Left lung (tissue), 10 donors: ENCODE results near the gene ABI3BP. TPM values are rescaled to one million over a fixed set of nuclear protein-coding genes. Genes with fewer than 3 reads are reported as not detected.
A peak's percentile ranks its signal among the peaks of the same experiment; 100 is the strongest.
"Not testable (repeated sequence)": the region's sequence is repeated elsewhere in the genome, so short reads cannot be mapped to it uniquely, and the experiment has no call there.

Experiments
- ATAC-seq: fragments of 200-7000 bp; cut with Tn5 transposase; one replicate; pipeline ENCODE4 v1.9.1; 2020; ENCODE audit warnings: moderate library complexity
- DNase-seq, 4 donors: peaks; one replicate each; pipeline ENCODE4 v3.0.0-alpha.2; 2013 to 2020
- H3K27ac ChIP-seq, 2 donors: fragments of 200-600 bp; sonication (generic) in 1 of 2; one replicate each; pipeline versions ENCODE4 v1.5.0 to v1.8.0; 2020 to 2021
- H3K27me3 ChIP-seq, 2 donors: fragments of 200-600 bp; sonication (generic) in 1 of 2; one replicate each; pipeline versions ENCODE4 v1.5.0 to v1.8.0; 2020 to 2021
- H3K36me3 ChIP-seq, 2 donors: fragments of 200-600 bp; sonication (generic) in 1 of 2; one replicate each; pipeline versions ENCODE4 v1.5.0 to v1.8.0; 2020 to 2021
- H3K4me1 ChIP-seq, 2 donors: fragments of 200-600 bp; one replicate each; pipeline ENCODE4 v1.8.0; 2021
- H3K4me3 ChIP-seq, 2 donors: fragments of 200-600 bp; sonication (generic) in 1 of 2; one replicate each; pipeline versions ENCODE4 v1.5.0 to v1.8.0; 2020 to 2021; ENCODE audit warnings: mild to moderate bottlenecking in 1 of 2
- H3K9me3 ChIP-seq, 2 donors: fragments of 200-600 bp; sonication (generic) in 1 of 2; one replicate each; pipeline versions ENCODE4 v1.5.0 to v1.8.0; 2020 to 2021
- intact Hi-C, 2 donors: fragments of 100-400 bp; cut with DNase I; formaldehyde crosslinking; loops; one replicate each; pipeline versions ENCODE4 v1.11.2 to v1.14.2; 2022
- polyA plus RNA-seq, 6 donors: library from polyadenylated mRNA; unstranded; fragments of 120-200 nt; gene quantifications; one replicate each; pipeline ENCODE4 v1.2.1, GENCODE V29; 2013; ENCODE audit not compliant: insufficient read length in 6 of 6
- total RNA-seq, 2 donors: library from RNA; stranded (reverse); fragmentation: NEBNext Ultra II Directional; extraction: Animal tissue kit (Norgen Biotek cat#: 25700); gene quantifications; one replicate each; pipeline ENCODE4 v1.2.1, GENCODE V29; 2021
- TF ChIP-seq, protein P1 (sequence below), 2 donors: fragments of 200-600 bp; sonication (generic) in 1 of 2; IDR thresholded peaks; one replicate each; pipeline versions ENCODE4 v1.5.0 to v1.8.0; 2021; ENCODE audit warnings: antibody characterized with exemption in 2 of 2
- donor health status: DM: no; HTN: yes; CAD: no.
- donor health status: DM: no; HTN: no; CAD: no.

Gene ABI3BP
- total and polyA plus RNA-seq, 8 donors = 65.2 to 138 (median 85.3) TPM

DNA sequence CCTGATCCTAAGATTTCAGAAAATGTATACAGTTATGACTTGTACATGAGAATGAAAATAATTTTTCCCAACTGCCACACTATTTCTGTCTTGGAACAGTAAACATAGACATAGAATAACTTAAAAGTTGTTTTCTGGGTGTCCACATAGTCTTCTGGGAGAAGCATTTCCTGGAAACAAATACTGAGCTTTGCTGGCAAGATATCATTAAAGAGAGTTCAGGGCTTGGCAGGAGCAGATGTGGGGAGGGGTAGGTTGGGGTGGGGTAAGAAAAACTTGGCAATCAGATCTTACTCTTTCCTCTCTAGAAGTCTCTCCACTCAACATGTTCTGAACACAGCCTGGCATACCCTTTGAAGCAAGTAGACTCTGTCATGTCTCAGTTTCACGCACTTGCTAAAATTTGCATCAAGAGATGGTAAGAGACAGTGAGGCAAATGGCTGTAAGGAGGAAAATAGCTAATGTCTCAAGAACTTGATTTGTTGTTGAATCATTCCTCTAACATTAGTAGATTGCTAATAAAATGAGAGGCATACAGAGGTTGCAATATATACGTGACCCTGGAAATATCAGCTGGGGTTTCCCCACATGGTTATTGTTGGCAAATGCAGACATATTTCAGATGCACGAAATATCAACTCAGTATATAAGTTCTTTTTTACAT, 27.3 kb upstream of the ABI3BP start:
- Histone ChIP-seq H3K9me3 (no peaks in the 10 kb centered on the region), H3K36me3 (no peaks in the 10 kb centered on the region), H3K27ac (no peak overlapping the region), H3K4me1 (no peaks in the 10 kb centered on the region), H3K27me3 (no peaks in the 10 kb centered on the region), H3K4me3 (no peak overlapping the region)
- DNase-seq = no peak
- no peak for ATAC-seq
- TF ChIP-seq, protein P1, sequence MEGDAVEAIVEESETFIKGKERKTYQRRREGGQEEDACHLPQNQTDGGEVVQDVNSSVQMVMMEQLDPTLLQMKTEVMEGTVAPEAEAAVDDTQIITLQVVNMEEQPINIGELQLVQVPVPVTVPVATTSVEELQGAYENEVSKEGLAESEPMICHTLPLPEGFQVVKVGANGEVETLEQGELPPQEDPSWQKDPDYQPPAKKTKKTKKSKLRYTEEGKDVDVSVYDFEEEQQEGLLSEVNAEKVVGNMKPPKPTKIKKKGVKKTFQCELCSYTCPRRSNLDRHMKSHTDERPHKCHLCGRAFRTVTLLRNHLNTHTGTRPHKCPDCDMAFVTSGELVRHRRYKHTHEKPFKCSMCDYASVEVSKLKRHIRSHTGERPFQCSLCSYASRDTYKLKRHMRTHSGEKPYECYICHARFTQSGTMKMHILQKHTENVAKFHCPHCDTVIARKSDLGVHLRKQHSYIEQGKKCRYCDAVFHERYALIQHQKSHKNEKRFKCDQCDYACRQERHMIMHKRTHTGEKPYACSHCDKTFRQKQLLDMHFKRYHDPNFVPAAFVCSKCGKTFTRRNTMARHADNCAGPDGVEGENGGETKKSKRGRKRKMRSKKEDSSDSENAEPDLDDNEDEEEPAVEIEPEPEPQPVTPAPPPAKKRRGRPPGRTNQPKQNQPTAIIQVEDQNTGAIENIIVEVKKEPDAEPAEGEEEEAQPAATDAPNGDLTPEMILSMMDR (IDR thresholded peaks at IDR 0.05) = no peak
- intact Hi-C loops = no loop called here

DNA sequence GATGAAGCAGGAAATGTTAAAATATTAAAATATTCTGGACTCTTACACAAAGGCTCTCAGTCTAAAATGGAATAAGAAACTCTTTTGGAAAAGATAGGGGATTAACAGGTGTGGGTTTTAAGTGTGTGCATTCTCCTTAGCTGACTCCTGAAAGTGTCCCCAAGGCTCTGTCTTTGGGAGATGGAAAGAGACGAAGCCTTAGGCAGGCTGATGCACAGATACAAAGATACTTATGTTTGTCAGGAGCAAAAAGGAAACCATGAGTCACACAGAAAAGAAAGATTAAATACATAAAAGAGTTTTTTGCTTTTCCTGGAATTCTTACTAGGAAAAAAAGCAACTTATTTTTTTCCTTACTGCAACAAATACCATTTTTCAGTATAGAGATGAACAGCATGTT, 23.8 kb upstream of the ABI3BP start:
- Histone ChIP-seq H3K36me3 (no peaks in the 10 kb centered on the region), H3K4me3 (no peak overlapping the region), H3K9me3 (peaks cover 0 to 3% of the 10 kb centered on the region in 2 donors), H3K27ac (peak overlapping the region in 1 of 2 donors; percentile 56), H3K27me3 (no peaks in the 10 kb centered on the region), H3K4me1 (no peaks in the 10 kb centered on the region)
- intact Hi-C loops = no loop called here
- TF ChIP-seq, protein P1 (IDR thresholded peaks at IDR 0.05) = no peak
- ATAC-seq (no peak), DNase-seq (no peak)

DNA sequence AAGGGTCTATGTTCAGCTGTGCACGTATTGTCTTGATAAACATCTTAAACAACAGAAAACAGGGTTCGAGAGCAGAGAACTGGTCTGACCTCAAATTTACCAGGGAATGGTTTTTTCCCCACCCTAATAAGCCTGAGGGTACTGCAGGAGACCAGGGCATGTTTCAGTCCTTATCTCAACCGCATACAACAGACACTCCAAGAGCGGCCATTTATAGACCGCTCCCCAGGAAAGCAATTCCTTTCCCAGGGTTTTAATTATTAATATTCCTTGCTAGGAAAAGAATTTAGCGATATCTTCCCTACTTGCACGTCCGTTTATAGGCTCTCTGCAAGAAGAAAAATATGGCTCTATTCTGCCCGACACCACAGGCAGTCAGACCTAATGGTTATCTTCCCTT, 19.1 kb upstream of the ABI3BP start:
- H3K4me1 ChIP-seq, H3K4me3 ChIP-seq, intact Hi-C loops, H3K27me3 ChIP-seq, DNase-seq, H3K27ac ChIP-seq, ATAC-seq, H3K36me3 ChIP-seq: not testable (repeated sequence)
- H3K9me3 ChIP-seq = peaks cover 0 to 15% of the 10 kb centered on the region in 2 donors

DNA sequence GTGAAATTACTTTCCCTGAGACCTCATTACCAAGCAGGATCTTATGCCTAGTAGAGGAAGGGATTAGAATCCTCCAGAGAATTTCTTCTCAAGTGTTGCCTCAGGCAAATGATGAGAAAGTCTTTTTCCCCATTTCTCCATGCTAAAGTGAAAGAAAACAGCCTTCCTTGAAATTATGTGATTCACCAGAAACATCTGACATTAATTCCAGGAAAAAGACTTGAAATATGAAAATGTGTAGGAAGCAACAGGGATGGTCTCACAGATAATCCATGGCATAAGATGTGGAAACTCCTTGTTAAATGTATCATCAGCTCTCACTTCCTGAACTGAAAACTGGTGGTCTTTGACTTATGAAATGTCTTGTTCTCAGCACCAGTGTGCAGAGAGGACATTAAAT, 17.9 kb upstream of the ABI3BP start:
- Histone ChIP-seq H3K36me3 (no peaks in the 10 kb centered on the region), H3K9me3 (peaks cover 0 to 17% of the 10 kb centered on the region in 2 donors), H3K4me3 (no peak overlapping the region), H3K4me1 (no peaks in the 10 kb centered on the region), H3K27me3 (no peaks in the 10 kb centered on the region), H3K27ac (no peak overlapping the region)
- TF ChIP-seq, protein P1 (IDR thresholded peaks at IDR 0.05) = no peak
- no peak for ATAC-seq
- DNase-seq = no peak
- intact Hi-C loops = no loop called here

DNA sequence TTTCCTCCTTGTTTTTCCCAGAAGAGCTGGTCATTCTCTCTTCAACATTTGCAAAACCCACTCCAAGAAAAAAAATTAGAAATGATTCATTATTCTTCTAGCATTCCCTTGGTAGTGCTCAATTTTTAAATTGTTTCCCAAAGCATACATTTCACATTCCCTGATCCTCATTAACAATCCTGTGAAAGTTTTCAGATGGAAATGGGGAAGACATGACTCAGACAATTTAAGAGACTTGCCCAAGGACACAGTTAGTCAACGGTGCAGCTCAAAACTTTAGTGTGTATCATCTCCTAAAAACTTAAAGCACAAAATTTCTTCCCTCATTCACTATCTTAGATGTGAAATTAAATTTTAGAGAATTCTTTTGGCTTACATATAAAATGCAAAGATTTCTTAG, 17.1 kb upstream of the ABI3BP start:
- H3K4me1 ChIP-seq = no peaks in the 10 kb centered on the region
- no peak overlapping the region for H3K4me3 ChIP-seq
- TF ChIP-seq, protein P1 (IDR thresholded peaks at IDR 0.05) = no peak
- ATAC-seq (no peak), DNase-seq (no peak)
- no peaks in the 10 kb centered on the region for H3K36me3 ChIP-seq
- H3K9me3 ChIP-seq = peaks cover 0 to 17% of the 10 kb centered on the region in 2 donors
- H3K27ac ChIP-seq = no peak overlapping the region
- H3K27me3 ChIP-seq = no peaks in the 10 kb centered on the region
- intact Hi-C loops = no loop called here

DNA sequence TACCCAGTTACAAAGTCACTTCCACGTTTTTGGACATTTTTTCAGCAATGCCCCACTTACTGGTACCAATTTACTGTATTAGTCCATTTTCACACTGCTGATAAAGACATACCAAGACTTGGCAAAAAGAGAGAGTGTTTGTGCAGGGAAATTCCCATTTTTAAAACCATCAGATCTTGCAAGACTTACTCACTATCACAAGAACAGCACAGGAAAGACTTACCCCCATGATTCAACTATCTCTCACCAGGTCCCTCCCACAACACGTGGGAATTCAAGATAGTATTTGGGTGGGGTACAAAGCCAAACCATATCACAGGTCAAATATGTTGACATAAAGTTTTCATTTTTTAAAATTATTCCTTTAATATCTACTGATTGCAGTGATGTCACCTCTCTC, 16.2 kb upstream of the ABI3BP start:
- Histone ChIP-seq H3K4me3 (no peak overlapping the region), H3K27ac (no peak overlapping the region), H3K36me3 (no peaks in the 10 kb centered on the region), H3K27me3 (no peaks in the 10 kb centered on the region), H3K9me3 (peaks cover 0 to 17% of the 10 kb centered on the region in 2 donors), H3K4me1 (no peaks in the 10 kb centered on the region)
- no peak for DNase-seq
- TF ChIP-seq, protein P1 (IDR thresholded peaks at IDR 0.05) = no peak
- no peak for ATAC-seq
- intact Hi-C loops = no loop called here
